DLD1 (cell line): ENCODE measurements around the gene CLDN8.

Source experiments
- in situ Hi-C: cut with HindIII; loops from 2 replicates; pipeline ENCODE4 v1.10.0; 2017; ENCODE audit warnings: low sequenced_read_pairs

The CLDN8 gene

GRCh38 chr21:30216041-30216723 is at the start of gene CLDN8:
Gene CLDN8, minus strand, starts transcription at chr21:30216097. Its CDS starts 172 bp downstream, at chr21:30215925.
- in situ Hi-C loops, result no loop called here

- in situ Hi-C loops, result no loop called here
These were observed 41.9 kb upstream of the CLDN8 start for GRCh38 chr21:30257773-30258172.

- in situ Hi-C loops, result no loop called here
These were observed 40.2 kb upstream of the CLDN8 start for GRCh38 chr21:30256100-30256499.

GRCh38 chr21:30255679-30256078 is 39.8 kb upstream of the CLDN8 start:
- in situ Hi-C loops, result no loop called here

GRCh38 chr21:30251781-30252180 is 35.9 kb upstream of the CLDN8 start:
- in situ Hi-C loops, result no loop called here

GRCh38 chr21:30249936-30250335 is 34.0 kb upstream of the CLDN8 start:
- in situ Hi-C loops, result no loop called here

- in situ Hi-C loops, result no loop called here
These were observed 32.9 kb upstream of the CLDN8 start for GRCh38 chr21:30248844-30249243.

GRCh38 chr21:30245061-30245460 is 29.2 kb upstream of the CLDN8 start:
- in situ Hi-C loops, result no loop called here

GRCh38 chr21:30243691-30244090 is 27.8 kb upstream of the CLDN8 start:
- in situ Hi-C loops, result no loop called here

- in situ Hi-C loops, result no loop called here
These were observed 24.8 kb upstream of the CLDN8 start for GRCh38 chr21:30240661-30241060.

GRCh38 chr21:30238168-30238567 is 22.3 kb upstream of the CLDN8 start:
- in situ Hi-C loops, result no loop called here

- in situ Hi-C loops, result no loop called here
These were observed 18.7 kb upstream of the CLDN8 start for GRCh38 chr21:30234643-30235042.

- in situ Hi-C loops, result no loop called here
These were observed 18.2 kb upstream of the CLDN8 start for GRCh38 chr21:30234050-30234449.

GRCh38 chr21:30233228-30234020 is 17.5 kb upstream of the CLDN8 start:
- in situ Hi-C loops, result no loop called here

GRCh38 chr21:30232011-30232410 is 16.1 kb upstream of the CLDN8 start:
- in situ Hi-C loops, result no loop called here

GRCh38 chr21:30227633-30228404 is 11.9 kb upstream of the CLDN8 start:
- in situ Hi-C loops, result no loop called here

- in situ Hi-C loops, result no loop called here
These were observed 11.2 kb upstream of the CLDN8 start for GRCh38 chr21:30227128-30227527.

GRCh38 chr21:30223596-30223995 is 7.7 kb upstream of the CLDN8 start:
- in situ Hi-C loops, result no loop called here

GRCh38 chr21:30222724-30223123 is 6.8 kb upstream of the CLDN8 start:
- in situ Hi-C loops, result no loop called here

- in situ Hi-C loops, result no loop called here
These were observed 4.8 kb downstream of the CLDN8 start for GRCh38 chr21:30211071-30211470.

- in situ Hi-C loops, result no loop called here
These were observed 6.3 kb downstream of the CLDN8 start for GRCh38 chr21:30209601-30210000.

GRCh38 chr21:30207252-30207579 is 8.7 kb downstream of the CLDN8 start:
- in situ Hi-C loops, result no loop called here
